ENCODE results near the gene CFAP73.

DNA sequence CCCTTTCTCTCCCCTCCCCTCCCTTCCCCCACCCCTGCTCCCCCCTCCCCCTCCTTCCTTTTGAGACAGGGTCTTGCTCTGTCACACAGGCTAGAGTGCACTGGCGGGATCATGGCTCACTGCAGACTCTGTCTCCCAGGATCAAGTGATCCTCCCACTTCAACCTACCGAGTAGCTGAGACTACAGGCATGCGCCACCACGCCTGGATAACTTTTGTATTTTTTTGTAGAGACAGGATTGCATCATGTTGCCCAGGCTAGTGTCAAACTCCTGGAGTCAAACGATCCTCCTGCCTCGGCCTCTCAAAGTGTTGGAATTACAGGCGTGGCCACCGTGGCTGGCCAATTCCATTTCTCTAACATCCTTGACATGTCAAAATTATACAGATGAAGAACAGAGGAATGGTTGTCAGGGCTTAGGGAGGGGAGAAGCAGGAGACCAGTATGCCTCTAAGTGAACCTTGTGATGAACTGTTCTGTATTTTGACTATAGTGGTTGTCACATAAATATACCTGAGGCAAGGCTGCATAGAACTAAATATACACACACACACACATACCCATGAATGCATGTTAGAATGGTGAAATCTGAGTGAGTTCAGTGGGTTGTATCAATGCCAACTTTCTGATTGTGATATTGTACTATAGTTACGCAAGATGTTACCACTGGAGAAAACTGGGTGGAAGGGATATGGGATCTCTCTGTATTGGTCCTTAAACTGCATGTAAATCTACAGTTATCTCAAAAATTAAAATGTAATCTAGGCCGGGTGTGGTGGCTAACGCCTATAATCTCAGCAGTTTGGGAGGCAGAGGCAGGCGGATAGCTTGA, 3.6 kb upstream of the CFAP73 start:
- TF ChIP-seq, protein P1, sequence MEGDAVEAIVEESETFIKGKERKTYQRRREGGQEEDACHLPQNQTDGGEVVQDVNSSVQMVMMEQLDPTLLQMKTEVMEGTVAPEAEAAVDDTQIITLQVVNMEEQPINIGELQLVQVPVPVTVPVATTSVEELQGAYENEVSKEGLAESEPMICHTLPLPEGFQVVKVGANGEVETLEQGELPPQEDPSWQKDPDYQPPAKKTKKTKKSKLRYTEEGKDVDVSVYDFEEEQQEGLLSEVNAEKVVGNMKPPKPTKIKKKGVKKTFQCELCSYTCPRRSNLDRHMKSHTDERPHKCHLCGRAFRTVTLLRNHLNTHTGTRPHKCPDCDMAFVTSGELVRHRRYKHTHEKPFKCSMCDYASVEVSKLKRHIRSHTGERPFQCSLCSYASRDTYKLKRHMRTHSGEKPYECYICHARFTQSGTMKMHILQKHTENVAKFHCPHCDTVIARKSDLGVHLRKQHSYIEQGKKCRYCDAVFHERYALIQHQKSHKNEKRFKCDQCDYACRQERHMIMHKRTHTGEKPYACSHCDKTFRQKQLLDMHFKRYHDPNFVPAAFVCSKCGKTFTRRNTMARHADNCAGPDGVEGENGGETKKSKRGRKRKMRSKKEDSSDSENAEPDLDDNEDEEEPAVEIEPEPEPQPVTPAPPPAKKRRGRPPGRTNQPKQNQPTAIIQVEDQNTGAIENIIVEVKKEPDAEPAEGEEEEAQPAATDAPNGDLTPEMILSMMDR (IDR thresholded peaks at IDR 0.05; ENCODE audit: insufficient read depth, low read length, poor library complexity, severe bottlenecking) = no peak
- TF ChIP-seq EZH2phosphoT487 (conservative IDR thresholded peaks at IDR 0.05; ENCODE audit: low read length) = no peak

Measured in SU-DHL-6 (cell line).